Esophagus squamous epithelium (tissue), 4 donors: Measurements from ENCODE around the gene ALOX5.

ENCODE experiments used
- POLR2A ChIP-seq, 4 donors: fragments of 450-650 bp; IDR thresholded peaks; one replicate each; pipeline ENCODE4 v1.6.1; 2017; ENCODE audit warnings: antibody characterized with exemption in 4 of 4, mild to moderate bottlenecking in 4 of 4, moderate library complexity in 3 of 4
- TF ChIP-seq, protein P1 (sequence below), 6 experiments: fragments of 450-650 bp in 4 of 6; fragments of 200-600 bp in 2 of 6; sonication (generic) in 2 of 6; IDR thresholded peaks; one replicate each; pipeline ENCODE4 v1.5.1; 2016 to 2019; ENCODE audit warnings: antibody characterized with exemption in 6 of 6, mild to moderate bottlenecking in 4 of 6, moderate library complexity in 4 of 6

DNA sequence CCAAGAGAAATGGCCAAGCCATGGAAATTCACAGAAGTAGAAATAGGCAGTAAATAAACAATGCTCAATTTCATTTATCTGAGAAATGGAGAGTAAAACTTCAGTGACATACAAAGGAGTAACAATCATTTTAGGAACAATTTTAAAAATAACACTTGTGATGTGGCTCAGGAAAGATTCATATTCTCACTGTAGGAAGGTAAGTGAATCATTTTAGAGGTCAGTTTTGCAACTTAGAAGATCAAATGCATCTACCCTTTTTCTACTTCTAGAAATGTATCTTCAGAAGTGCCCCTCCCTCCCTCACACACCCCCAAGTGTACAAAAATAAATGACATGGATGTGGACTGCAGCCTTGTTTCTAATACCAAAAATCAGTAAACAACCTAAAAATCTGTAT is 78.3 kb downstream of the ALOX5 start:
- TF ChIP-seq, protein P1, sequence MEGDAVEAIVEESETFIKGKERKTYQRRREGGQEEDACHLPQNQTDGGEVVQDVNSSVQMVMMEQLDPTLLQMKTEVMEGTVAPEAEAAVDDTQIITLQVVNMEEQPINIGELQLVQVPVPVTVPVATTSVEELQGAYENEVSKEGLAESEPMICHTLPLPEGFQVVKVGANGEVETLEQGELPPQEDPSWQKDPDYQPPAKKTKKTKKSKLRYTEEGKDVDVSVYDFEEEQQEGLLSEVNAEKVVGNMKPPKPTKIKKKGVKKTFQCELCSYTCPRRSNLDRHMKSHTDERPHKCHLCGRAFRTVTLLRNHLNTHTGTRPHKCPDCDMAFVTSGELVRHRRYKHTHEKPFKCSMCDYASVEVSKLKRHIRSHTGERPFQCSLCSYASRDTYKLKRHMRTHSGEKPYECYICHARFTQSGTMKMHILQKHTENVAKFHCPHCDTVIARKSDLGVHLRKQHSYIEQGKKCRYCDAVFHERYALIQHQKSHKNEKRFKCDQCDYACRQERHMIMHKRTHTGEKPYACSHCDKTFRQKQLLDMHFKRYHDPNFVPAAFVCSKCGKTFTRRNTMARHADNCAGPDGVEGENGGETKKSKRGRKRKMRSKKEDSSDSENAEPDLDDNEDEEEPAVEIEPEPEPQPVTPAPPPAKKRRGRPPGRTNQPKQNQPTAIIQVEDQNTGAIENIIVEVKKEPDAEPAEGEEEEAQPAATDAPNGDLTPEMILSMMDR (IDR thresholded peaks at IDR 0.05), result no peak
- no peak for TF ChIP-seq POLR2A (IDR thresholded peaks at IDR 0.05)
